ENCODE measurements around the gene ATP10B.

Gene ATP10B

DNA sequence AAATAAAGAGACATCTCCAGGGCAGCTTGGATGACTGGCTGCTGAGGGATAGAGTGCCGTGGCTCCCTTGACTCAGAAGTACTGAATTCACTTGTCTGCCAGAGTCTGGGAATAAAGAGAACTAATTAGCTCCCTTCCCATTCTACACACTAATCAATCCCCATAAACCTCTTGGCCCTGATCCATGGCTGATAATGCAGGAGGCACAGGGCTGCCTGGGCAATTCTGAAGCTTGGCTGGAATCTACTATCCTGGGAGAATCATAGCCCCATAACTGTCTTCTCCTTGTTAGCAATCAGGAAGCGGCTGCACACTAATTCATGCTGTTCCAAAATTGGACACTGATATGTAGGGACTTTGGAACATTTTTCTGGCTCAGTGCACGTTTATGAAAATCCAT is 232.6 kb downstream of the ATP10B start:
- TF ChIP-seq SIN3A (IDR thresholded peaks at IDR 0.05; ENCODE audit: borderline replicate concordance, insufficient read depth, low read length) = no peak
- no peak for TF ChIP-seq FOXP2 (optimal IDR thresholded peaks at IDR 0.05; ENCODE audit: borderline replicate concordance, extremely low read depth, extremely low read length, insufficient read depth)
- no peak for TF ChIP-seq POLR2AphosphoS5 (IDR thresholded peaks at IDR 0.05; ENCODE audit: low read depth, low read length)
- TF ChIP-seq, protein P1, sequence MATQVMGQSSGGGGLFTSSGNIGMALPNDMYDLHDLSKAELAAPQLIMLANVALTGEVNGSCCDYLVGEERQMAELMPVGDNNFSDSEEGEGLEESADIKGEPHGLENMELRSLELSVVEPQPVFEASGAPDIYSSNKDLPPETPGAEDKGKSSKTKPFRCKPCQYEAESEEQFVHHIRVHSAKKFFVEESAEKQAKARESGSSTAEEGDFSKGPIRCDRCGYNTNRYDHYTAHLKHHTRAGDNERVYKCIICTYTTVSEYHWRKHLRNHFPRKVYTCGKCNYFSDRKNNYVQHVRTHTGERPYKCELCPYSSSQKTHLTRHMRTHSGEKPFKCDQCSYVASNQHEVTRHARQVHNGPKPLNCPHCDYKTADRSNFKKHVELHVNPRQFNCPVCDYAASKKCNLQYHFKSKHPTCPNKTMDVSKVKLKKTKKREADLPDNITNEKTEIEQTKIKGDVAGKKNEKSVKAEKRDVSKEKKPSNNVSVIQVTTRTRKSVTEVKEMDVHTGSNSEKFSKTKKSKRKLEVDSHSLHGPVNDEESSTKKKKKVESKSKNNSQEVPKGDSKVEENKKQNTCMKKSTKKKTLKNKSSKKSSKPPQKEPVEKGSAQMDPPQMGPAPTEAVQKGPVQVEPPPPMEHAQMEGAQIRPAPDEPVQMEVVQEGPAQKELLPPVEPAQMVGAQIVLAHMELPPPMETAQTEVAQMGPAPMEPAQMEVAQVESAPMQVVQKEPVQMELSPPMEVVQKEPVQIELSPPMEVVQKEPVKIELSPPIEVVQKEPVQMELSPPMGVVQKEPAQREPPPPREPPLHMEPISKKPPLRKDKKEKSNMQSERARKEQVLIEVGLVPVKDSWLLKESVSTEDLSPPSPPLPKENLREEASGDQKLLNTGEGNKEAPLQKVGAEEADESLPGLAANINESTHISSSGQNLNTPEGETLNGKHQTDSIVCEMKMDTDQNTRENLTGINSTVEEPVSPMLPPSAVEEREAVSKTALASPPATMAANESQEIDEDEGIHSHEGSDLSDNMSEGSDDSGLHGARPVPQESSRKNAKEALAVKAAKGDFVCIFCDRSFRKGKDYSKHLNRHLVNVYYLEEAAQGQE (IDR thresholded peaks at IDR 0.05; ENCODE audit: insufficient read depth in 1 of 2, low read depth in 2 of 2, low read length in 2 of 2) = no peak
- no peak for TF ChIP-seq TAF1 (IDR thresholded peaks at IDR 0.05; ENCODE audit: borderline replicate concordance, insufficient read depth, low read length)

DNA sequence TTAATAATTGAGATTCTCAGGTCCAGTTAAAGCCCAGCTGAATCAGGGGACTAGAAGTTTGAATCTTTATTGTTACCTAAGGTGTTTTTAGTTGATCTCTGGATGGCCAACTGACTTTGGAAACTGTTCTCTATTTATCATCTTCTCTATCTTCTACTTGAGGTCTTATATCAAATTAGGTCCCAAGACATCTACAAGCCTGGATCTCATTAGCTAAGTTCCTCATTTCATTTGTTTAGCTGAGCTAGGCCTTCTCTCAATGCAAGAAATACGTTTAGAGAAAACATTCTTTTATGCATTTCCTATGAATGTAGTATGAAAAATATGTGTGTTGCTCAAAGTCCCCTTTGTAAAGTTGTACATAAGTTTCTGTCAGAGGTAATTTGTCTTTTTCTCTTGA is 233.7 kb downstream of the ATP10B start:
- TF ChIP-seq, protein P1 (IDR thresholded peaks at IDR 0.05; ENCODE audit: insufficient read depth in 1 of 2, low read depth in 2 of 2, low read length in 2 of 2) = no peak
- TF ChIP-seq POLR2AphosphoS5 (IDR thresholded peaks at IDR 0.05; ENCODE audit: low read depth, low read length) (no peak), FOXP2 (optimal IDR thresholded peaks at IDR 0.05; ENCODE audit: borderline replicate concordance, extremely low read depth, extremely low read length, insufficient read depth) (no peak), TAF1 (IDR thresholded peaks at IDR 0.05; ENCODE audit: borderline replicate concordance, insufficient read depth, low read length) (no peak), SIN3A (IDR thresholded peaks at IDR 0.05; ENCODE audit: borderline replicate concordance, insufficient read depth, low read length) (no peak)

DNA sequence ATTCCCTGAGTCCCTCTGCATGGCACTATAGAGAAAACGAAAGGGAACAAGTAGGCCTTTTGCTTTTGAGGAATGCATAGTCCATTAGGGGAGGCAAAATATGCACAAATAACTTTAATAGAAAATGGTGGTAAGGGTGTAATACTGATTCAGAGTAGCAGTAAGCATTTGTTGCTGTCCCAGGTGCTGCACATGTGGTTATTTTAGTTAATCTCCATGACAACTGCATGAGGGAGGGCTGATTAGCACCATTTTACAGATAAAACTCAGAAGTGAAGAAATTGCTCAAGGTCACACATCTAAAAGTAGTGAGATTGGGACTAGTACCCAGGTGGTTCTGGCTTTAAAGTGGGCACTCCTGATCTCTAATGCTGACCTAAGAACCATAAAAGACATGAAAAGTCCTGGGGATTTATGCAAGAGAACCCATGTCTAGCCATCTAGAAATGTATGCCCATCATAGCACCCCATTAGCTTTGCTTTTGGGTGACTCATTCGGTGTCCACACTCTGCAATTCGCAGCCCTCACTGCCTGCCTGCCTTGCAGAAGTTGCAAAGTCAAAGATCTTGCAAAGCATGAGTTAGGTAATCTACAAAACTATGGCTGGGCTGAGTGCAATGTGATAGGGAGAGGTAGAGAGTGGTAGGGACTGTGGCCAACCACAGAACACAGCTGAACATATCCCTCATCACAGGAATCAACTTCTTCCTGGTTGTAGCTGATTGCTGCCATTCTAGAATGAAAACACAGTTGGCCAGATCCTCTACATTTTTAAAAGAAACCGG is 235.1 kb downstream of the ATP10B start:
- TF ChIP-seq POLR2AphosphoS5 (IDR thresholded peaks at IDR 0.05; ENCODE audit: low read depth, low read length) (no peak), TAF1 (IDR thresholded peaks at IDR 0.05; ENCODE audit: borderline replicate concordance, insufficient read depth, low read length) (no peak), FOXP2 (optimal IDR thresholded peaks at IDR 0.05; ENCODE audit: borderline replicate concordance, extremely low read depth, extremely low read length, insufficient read depth) (no peak), SIN3A (IDR thresholded peaks at IDR 0.05; ENCODE audit: borderline replicate concordance, insufficient read depth, low read length) (no peak)
- TF ChIP-seq, protein P1 (IDR thresholded peaks at IDR 0.05; ENCODE audit: insufficient read depth in 1 of 2, low read depth in 2 of 2, low read length in 2 of 2) = no peak

DNA sequence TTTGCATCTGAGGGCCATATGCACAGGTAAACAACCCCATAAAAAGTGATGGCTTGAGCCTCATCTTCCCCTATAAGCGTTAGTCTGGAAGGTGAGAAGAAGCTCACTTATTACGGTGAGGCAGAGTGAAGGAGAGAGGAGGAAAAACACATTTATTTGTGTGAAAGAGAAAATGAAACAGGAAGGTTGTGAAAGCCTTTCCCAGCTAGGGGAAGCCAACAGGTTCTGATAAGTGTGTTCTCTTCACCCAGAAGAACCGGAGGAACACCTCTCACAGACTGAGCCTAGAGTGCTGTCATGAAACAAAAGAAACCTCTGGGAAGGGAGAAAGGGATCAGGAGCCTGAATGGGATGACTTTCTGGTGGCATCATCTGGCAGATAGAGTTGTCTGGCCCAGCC is 237.9 kb downstream of the ATP10B start:
- no peak for TF ChIP-seq FOXP2 (optimal IDR thresholded peaks at IDR 0.05; ENCODE audit: borderline replicate concordance, extremely low read depth, extremely low read length, insufficient read depth)
- TF ChIP-seq SIN3A (IDR thresholded peaks at IDR 0.05; ENCODE audit: borderline replicate concordance, insufficient read depth, low read length) = no peak
- TF ChIP-seq, protein P1 (IDR thresholded peaks at IDR 0.05; ENCODE audit: insufficient read depth in 1 of 2, low read depth in 2 of 2, low read length in 2 of 2) = no peak
- TF ChIP-seq POLR2AphosphoS5 (IDR thresholded peaks at IDR 0.05; ENCODE audit: low read depth, low read length) = no peak
- no peak for TF ChIP-seq TAF1 (IDR thresholded peaks at IDR 0.05; ENCODE audit: borderline replicate concordance, insufficient read depth, low read length)

All from PFSK-1 (cell line).